Chondrocyte (in vitro differentiated cells): ENCODE data around the gene FUT2. TPM values are rescaled to one million over a fixed set of nuclear protein-coding genes. Genes with fewer than 3 reads are reported as not detected.
A peak's percentile ranks its signal among the peaks of the same experiment; 100 is the strongest.

Experiments used
- DNase-seq: peaks from one replicate; pipeline ENCODE4 v3.0.0; 2021; ENCODE audit warnings: mixed read lengths, low spot score
- H3K27ac Mint-ChIP-seq: one replicate; pipeline ENCODE4 v1.8.0; 2021; ENCODE audit warnings: mild to moderate bottlenecking, moderate library complexity, mixed read lengths; ENCODE audit not compliant: unreplicated experiment
- H3K27me3 Mint-ChIP-seq: 2 replicates; pipeline ENCODE4 v1.8.0; 2021; ENCODE audit warnings: low read depth, mixed read lengths
- H3K36me3 Mint-ChIP-seq: 2 replicates; pipeline ENCODE4 v1.8.0; 2021; ENCODE audit warnings: low read depth, mixed read lengths
- H3K4me1 Mint-ChIP-seq: 2 replicates; pipeline ENCODE4 v1.8.0; 2021; ENCODE audit warnings: low read depth, mild to moderate bottlenecking, mixed read lengths
- H3K4me3 Mint-ChIP-seq: one replicate; pipeline ENCODE4 v1.8.0; 2021; ENCODE audit warnings: mild to moderate bottlenecking, moderate library complexity, mixed read lengths; ENCODE audit not compliant: unreplicated experiment
- H3K9me3 Mint-ChIP-seq: 2 replicates; pipeline ENCODE4 v1.8.0; 2021; ENCODE audit warnings: low read depth, mixed read lengths
- total RNA-seq: library from RNA; stranded (reverse); gene quantifications from 3 replicates; pipeline ENCODE4 v1.2.1, GENCODE V29; 2021
- TF ChIP-seq, protein P1 (sequence below): fragments of 200-600 bp; sonication (generic); IDR thresholded peaks from 2 replicates; pipeline ENCODE4 v1.5.0; 2021; ENCODE audit warnings: antibody characterized with exemption, mild to moderate bottlenecking, moderate library complexity

Gene FUT2
- total RNA-seq, 1 donor from 2014 or later: not detected

DNA sequence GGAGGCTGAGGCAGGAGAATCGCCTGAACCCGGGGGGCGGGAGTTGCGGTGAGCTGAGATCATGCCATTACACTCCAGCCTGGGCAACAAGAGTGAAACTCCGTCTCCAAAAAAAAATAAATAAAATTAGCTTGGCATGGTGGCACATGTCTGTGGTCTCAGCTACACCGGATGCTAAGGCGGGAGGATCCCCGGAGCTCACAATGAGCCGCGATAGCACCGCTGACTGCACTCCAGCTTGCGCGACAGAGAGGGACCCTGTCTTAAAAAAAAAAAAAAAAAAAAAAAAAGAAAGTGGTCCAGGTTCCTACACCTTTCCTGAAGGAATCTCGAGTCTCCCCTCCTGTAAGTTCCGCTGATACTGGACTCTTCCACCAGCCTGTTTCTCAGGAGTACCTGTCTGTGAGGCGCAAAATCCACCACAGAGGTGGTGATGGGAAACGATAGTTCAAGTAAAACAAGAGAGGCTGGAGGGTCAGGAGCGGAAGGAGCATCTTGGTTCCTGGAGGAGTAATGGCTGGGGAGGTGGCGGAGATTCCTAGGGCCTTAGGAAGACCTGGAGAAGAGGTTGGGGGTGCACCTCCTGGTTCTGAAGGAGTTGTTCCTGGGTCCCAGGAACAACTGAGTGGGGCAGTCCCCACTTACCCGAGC is 56.2 kb downstream of the FUT2 start:
- H3K36me3 Mint-ChIP-seq: no peaks in the 10 kb centered on the region
- no peak overlapping the region for H3K27ac Mint-ChIP-seq
- peaks cover 13% of the 10 kb centered on the region for H3K4me1 Mint-ChIP-seq
- DNase-seq: no peak
- TF ChIP-seq, protein P1, sequence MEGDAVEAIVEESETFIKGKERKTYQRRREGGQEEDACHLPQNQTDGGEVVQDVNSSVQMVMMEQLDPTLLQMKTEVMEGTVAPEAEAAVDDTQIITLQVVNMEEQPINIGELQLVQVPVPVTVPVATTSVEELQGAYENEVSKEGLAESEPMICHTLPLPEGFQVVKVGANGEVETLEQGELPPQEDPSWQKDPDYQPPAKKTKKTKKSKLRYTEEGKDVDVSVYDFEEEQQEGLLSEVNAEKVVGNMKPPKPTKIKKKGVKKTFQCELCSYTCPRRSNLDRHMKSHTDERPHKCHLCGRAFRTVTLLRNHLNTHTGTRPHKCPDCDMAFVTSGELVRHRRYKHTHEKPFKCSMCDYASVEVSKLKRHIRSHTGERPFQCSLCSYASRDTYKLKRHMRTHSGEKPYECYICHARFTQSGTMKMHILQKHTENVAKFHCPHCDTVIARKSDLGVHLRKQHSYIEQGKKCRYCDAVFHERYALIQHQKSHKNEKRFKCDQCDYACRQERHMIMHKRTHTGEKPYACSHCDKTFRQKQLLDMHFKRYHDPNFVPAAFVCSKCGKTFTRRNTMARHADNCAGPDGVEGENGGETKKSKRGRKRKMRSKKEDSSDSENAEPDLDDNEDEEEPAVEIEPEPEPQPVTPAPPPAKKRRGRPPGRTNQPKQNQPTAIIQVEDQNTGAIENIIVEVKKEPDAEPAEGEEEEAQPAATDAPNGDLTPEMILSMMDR: no peak
- peak overlapping the region; percentile 59 for H3K4me3 Mint-ChIP-seq
- H3K9me3 Mint-ChIP-seq: no peaks in the 10 kb centered on the region
- peaks cover 4% of the 10 kb centered on the region for H3K27me3 Mint-ChIP-seq

DNA sequence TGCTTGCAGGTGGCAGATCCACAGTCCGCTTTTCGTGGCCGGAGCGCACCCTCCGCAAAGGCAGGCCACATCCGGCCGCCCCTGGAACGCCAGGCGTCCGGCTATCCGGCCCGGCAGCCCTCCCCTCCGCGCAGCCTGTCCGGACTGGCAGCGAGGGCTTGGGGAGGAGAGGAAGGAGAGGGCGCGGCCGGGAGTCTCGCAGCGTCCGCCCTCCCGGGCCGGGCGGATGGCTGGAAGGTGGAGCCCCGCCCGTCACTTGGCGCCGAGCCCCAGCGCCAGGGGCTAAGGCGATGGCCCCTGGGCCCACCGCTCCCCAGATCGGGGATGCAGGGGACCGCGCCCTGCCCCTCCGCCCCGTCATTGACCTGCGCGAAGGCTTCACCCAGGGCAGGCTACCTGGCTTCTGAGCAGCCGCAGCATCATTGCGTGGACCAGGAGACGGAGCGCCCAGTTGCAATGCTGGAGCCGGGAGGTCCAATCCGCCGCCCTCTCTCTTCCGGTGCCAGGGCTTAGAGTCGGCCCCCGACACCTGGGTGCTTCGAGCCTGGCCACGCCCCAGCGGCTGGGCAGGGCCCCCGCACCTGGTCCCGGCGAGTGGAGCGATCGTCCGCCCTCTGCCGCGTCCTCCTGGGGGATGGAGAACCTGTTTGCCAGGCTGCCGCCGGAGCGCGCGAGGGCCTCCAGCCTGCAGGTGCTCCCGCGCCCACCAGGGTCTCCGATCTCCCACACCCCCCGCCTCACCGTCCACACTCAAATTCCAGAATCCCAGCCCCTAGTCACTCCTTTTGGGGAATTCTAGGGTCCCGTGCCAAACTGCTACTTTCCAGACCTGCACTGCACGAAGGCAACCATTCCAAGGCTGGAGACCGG is 57.0 kb downstream of the FUT2 start, which contains the start of gene FUT1:
Gene FUT1 (minus strand): TSS at position 146 of the 870 bp plus-strand sequence. CDS start 1,360 bp downstream, outside the sequence.
- Mint-ChIP-seq H3K9me3 (no peaks in the 10 kb centered on the region), H3K4me1 (peaks cover 11% of the 10 kb centered on the region), H3K27me3 (peaks cover 4% of the 10 kb centered on the region), H3K4me3 (peak within 1 kb of the TSS; percentile 64), H3K27ac (no peak within 1 kb of the TSS), H3K36me3 (no peaks in the 10 kb centered on the region)
- no peak for DNase-seq
- TF ChIP-seq, protein P1: no peak

DNA sequence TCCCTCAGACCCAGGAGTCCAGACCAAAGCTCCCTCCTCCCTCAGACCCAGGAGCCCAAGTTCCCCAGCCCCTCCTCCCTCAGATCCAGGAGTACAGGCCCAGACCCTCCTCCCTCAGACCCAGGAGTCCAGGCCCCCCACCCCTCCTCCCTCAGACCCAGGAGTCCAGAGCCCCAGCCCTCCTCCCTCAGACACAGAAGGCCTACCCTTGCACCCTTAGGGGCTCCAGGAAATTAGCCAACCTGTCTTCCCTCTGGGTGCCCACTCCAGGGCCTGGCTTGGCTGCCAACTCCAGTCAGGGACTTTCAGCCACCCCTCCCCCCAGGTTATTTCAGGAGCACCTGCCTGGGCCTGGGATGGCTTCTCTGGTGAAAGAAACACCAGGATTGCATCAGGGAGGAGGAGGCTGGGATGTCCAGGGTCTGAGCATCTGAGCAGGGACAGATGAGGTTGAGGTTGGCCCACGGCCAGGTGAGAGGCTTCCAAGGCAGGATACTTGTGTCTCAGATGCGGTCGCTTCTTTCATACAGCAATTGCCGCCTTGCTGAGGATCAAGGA is 59.4 kb downstream of the FUT2 start, which contains the start of gene FGF21:
Gene FGF21 (plus strand): TSS at position 441 of the 558 bp plus-strand sequence. CDS start 713 bp downstream, outside the sequence.
- H3K27ac Mint-ChIP-seq: no peak within 1 kb of the TSS
- peaks cover 4% of the 10 kb centered on the region for H3K27me3 Mint-ChIP-seq
- DNase-seq: no peak
- TF ChIP-seq, protein P1: no peak
- no peak within 1 kb of the TSS for H3K4me3 Mint-ChIP-seq
- H3K4me1 Mint-ChIP-seq: peaks cover 11% of the 10 kb centered on the region
- no peaks in the 10 kb centered on the region for H3K36me3 Mint-ChIP-seq
- no peaks in the 10 kb centered on the region for H3K9me3 Mint-ChIP-seq

Other genes starting within 250 kb of the FUT2 start
- gene GRWD1, start 250.0 kb upstream of the FUT2 start, total RNA-seq: 20.7 to 31.8 TPM (median 23.6 TPM) in 3 replicates
- gene KCNJ14, start 240.4 kb upstream of the FUT2 start, total RNA-seq: 0.90 to 1.1 TPM (median 0.95 TPM) in 3 replicates
- 68.7 to 76.7 TPM (median 69.9 TPM) in 3 replicates for gene CYTH2, start 226.6 kb upstream of the FUT2 start, total RNA-seq
- 0.48 to 0.67 TPM (median 0.54 TPM) in 3 replicates for gene LMTK3, start 184.1 kb upstream of the FUT2 start, total RNA-seq
- 0.22 TPM in 1 of 3 replicates, not detected in the others for gene SULT2B1, start 143.8 kb upstream of the FUT2 start, total RNA-seq
- gene SPACA4, start 89.2 kb upstream of the FUT2 start, total RNA-seq: not detected in 3 replicates
- gene FAM83E, start 80.9 kb upstream of the FUT2 start, total RNA-seq: 0.38 to 0.77 TPM (median 0.67 TPM) in 3 replicates
- gene RPL18, start 76.8 kb upstream of the FUT2 start, total RNA-seq: 727 to 753 TPM (median 751 TPM) in 3 replicates
- 18.6 to 26.5 TPM (median 20.7 TPM) in 3 replicates for gene SPHK2, start 76.5 kb upstream of the FUT2 start, total RNA-seq
- gene DBP, start 58.6 kb upstream of the FUT2 start, total RNA-seq: 2.1 to 6.2 TPM (median 3.9 TPM) in 3 replicates
- gene CA11, start 49.8 kb upstream of the FUT2 start, total RNA-seq: 8.1 to 14.1 TPM (median 9.1 TPM) in 3 replicates
- gene NTN5, start 23.0 kb upstream of the FUT2 start, total RNA-seq: 0.97 to 1.1 TPM (median 1.1 TPM) in 3 replicates
- gene MAMSTR, start 23.8 kb downstream of the FUT2 start, total RNA-seq: 1.6 to 2.9 TPM (median 1.7 TPM) in 3 replicates
- 0.31 to 1.00 TPM (median 0.62 TPM) in 3 replicates for gene RASIP1, start 44.6 kb downstream of the FUT2 start, total RNA-seq
- gene IZUMO1, start 50.9 kb downstream of the FUT2 start, total RNA-seq: not detected in 3 replicates
- gene FUT1, start 56.7 kb downstream of the FUT2 start, total RNA-seq: 0.44 to 0.52 TPM in 2 of 3 replicates, not detected in the other
- not detected in 3 replicates for gene FGF21, start 59.6 kb downstream of the FUT2 start, total RNA-seq
- 30.9 to 42.2 TPM (median 41.4 TPM) in 3 replicates for gene BCAT2, start 115.1 kb downstream of the FUT2 start, total RNA-seq
- 11.4 to 13.6 TPM (median 13.5 TPM) in 3 replicates for gene HSD17B14, start 140.5 kb downstream of the FUT2 start, total RNA-seq
- gene PLEKHA4, start 172.6 kb downstream of the FUT2 start, total RNA-seq: 16.8 to 34.3 TPM (median 19.6 TPM) in 3 replicates
- 42.1 to 106 TPM (median 104 TPM) in 3 replicates for gene PPP1R15A, start 176.4 kb downstream of the FUT2 start, total RNA-seq
- not detected in 3 replicates for gene TULP2, start 202.8 kb downstream of the FUT2 start, total RNA-seq
- gene NUCB1, start 204.3 kb downstream of the FUT2 start, total RNA-seq: 209 to 277 TPM (median 215 TPM) in 3 replicates
- not detected in 3 replicates for gene DHDH, start 237.7 kb downstream of the FUT2 start, total RNA-seq